Activated CD4-positive, alpha-beta T cell treated with anti-CD3 and anti-CD28 coated beads for 24 hours (primary cell): ENCODE data around the gene LONP2.
"Not testable (repeated sequence)": the region's sequence is repeated elsewhere in the genome, so short reads cannot be mapped to it uniquely, and the experiment has no call there.

Source experiments
- DNase-seq, 2 donors: peaks; one replicate each; pipeline ENCODE4 v3.0.0-alpha.2; 2020; ENCODE audit warnings: low read depth in 2 of 2

Gene LONP2

GRCh38 chr16:48235058-48235555 is 9.0 kb upstream of the LONP2 start:
- DNase-seq: no peak

GRCh38 chr16:48235556-48236136 is 8.5 kb upstream of the LONP2 start:
- no peak for DNase-seq

GRCh38 chr16:48236286-48236685 is 7.8 kb upstream of the LONP2 start:
- DNase-seq: no peak

- not testable (repeated sequence) for DNase-seq
These were observed 4.0 kb upstream of the LONP2 start for GRCh38 chr16:48240147-48240546.

GRCh38 chr16:48244863-48245195 is 729 bp downstream of the LONP2 start:
- no peak for DNase-seq

GRCh38 chr16:48246066-48246465 is 2.0 kb downstream of the LONP2 start:
- no peak for DNase-seq

GRCh38 chr16:48247311-48247710 is 3.2 kb downstream of the LONP2 start, which contains the start of gene ABCC11:
TSS of gene ABCC11 (minus strand) at chr16:48247539. CDS start at chr16:48231921, 15,618 bp downstream.
- DNase-seq: no peak

- no peak for DNase-seq
These were observed 6.6 kb downstream of the LONP2 start for GRCh38 chr16:48250520-48251278.

- no peak for DNase-seq
These were observed 7.9 kb downstream of the LONP2 start for GRCh38 chr16:48252013-48252412.

GRCh38 chr16:48256579-48257177 is 12.6 kb downstream of the LONP2 start:
- no peak for DNase-seq

GRCh38 chr16:48261569-48261968 is 17.5 kb downstream of the LONP2 start:
- DNase-seq: no peak

GRCh38 chr16:48262631-48263030 is 18.5 kb downstream of the LONP2 start:
- no peak for DNase-seq

GRCh38 chr16:48269011-48269410 is 24.9 kb downstream of the LONP2 start:
- no peak for DNase-seq

- DNase-seq: no peak
These were observed 27.6 kb downstream of the LONP2 start for GRCh38 chr16:48271728-48272127.

GRCh38 chr16:48272837-48273421 is 28.8 kb downstream of the LONP2 start:
- DNase-seq: no peak

GRCh38 chr16:48274476-48274875 is 30.4 kb downstream of the LONP2 start:
- DNase-seq: no peak

GRCh38 chr16:48276102-48276501 is 32.0 kb downstream of the LONP2 start:
- DNase-seq: no peak

GRCh38 chr16:48277158-48277557 is 33.1 kb downstream of the LONP2 start:
- DNase-seq: no peak

- DNase-seq: no peak
These were observed 35.1 kb downstream of the LONP2 start for GRCh38 chr16:48279199-48279598.

GRCh38 chr16:48280546-48280945 is 36.4 kb downstream of the LONP2 start:
- DNase-seq: no peak

GRCh38 chr16:48282636-48283263 is 38.6 kb downstream of the LONP2 start:
- DNase-seq: no peak

- no peak for DNase-seq
These were observed 40.8 kb downstream of the LONP2 start for GRCh38 chr16:48284772-48285409.
